Hematopoietic multipotent progenitor cell treated with erythropoietin and hydrocortisone succinate and interleukin-3 and kit ligand, for 4 days (in vitro differentiated cells): ENCODE data around the gene OR2A14.
"Not testable (repeated sequence)": the region's sequence is repeated elsewhere in the genome, so short reads cannot be mapped to it uniquely, and the experiment has no call there.

Source experiments
- DNase-seq: peaks from one replicate; pipeline ENCODE4 v3.0.0-alpha.2; 2015

Gene OR2A14, protein sequence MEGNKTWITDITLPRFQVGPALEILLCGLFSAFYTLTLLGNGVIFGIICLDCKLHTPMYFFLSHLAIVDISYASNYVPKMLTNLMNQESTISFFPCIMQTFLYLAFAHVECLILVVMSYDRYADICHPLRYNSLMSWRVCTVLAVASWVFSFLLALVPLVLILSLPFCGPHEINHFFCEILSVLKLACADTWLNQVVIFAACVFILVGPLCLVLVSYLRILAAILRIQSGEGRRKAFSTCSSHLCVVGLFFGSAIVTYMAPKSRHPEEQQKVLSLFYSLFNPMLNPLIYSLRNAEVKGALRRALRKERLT

DNA sequence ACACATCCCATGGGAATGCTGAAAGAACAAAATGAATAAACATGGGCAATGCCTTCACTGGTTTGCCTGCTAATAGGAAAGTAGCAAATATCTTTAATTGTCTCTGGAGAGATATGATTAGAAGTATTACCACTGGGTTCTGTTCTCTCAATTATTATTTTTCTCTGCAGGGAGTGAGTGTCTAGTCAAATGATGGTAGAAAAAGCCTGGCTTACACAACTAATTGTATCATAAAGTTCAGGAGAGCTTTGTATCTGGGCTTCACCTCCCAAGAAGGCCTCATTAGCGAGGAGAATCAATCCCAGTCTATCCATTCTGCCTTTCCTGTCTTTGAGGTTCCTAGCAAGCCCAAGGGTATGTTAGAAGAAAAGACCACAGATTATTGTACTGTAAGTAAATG, at the start of gene OR2A14:
Gene OR2A14, plus strand, starts transcription at position 301 of the 400 bp plus-strand sequence. CDS start 5,937 bp downstream, outside the sequence.
- DNase-seq = no peak

DNA sequence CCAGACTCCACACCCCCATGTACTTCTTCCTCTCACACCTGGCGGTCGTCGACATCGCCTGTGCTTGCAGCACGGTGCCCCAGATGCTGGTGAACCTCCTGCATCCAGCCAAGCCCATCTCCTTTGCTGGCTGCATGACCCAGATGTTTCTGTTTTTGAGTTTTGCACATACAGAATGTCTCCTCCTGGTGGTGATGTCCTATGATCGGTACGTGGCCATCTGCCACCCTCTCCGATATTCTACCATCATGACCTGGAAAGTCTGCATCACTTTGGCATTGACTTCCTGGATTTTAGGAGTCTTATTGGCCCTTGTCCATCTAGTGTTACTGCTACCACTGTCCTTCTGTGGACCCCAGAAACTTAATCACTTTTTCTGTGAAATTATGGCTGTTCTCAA, 48.6 kb upstream of the OR2A14 start:
- no peak for DNase-seq

DNA sequence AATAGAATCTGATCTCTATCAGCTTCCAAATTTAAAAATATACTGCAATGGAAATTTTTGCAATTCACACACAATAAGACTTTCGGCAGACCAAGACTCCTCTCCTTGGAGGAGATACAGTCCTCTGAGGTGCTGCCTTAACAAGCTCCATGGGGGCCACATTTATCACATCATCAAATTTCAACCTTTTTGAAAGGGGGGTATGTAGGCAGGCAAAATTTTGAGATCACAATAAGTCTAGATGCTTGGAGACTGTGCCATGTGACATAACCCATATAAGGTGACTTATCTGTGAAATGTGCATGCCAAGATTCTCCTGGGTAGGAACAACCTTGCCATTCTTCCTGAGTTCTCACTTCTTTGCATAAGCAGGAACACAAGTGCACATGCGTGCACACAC, 37.0 kb upstream of the OR2A14 start, which contains the start of gene OR2A12:
Gene OR2A12, plus strand, starts transcription at position 301 of the 400 bp plus-strand sequence. CDS start 8,830 bp downstream, outside the sequence.
- DNase-seq = no peak

DNA sequence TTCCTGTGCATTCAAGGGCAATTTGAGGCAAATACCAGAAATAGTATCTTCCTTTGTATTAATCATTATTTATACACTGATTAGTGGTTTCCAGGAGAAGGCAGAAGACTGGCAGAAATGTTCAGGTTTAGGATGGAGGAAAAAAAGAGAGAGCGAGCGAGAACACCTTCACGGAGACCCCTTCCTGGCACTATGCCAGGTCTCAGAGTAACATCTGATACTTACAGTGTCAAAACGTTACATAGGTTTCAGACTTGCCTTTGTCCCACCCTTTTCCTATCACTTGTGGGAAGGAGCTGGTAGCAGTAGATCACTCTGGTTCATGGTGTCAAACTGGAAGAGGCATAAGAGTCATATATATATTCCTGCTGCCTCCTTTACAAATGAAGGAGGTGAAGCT, 36.2 kb upstream of the OR2A14 start:
- DNase-seq = no peak

DNA sequence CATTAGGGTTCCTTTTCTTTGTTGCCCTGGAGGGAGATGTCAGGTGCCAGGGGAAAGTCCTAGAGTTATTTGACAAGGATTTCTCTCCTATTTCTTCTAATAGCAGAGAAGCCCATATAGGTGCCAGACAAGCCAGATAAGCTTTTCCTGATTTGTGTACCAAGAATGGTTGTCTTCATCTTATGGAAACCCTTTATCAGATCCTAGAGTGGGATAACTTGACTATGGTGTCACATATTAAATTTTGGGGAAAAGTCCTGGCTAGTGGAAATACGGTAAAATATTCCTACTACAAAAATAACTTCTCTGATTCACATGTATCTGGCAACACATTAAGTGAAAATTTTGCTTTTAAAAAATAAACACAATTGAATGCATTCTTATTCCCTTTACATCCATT, 35.7 kb upstream of the OR2A14 start:
- no peak for DNase-seq

DNA sequence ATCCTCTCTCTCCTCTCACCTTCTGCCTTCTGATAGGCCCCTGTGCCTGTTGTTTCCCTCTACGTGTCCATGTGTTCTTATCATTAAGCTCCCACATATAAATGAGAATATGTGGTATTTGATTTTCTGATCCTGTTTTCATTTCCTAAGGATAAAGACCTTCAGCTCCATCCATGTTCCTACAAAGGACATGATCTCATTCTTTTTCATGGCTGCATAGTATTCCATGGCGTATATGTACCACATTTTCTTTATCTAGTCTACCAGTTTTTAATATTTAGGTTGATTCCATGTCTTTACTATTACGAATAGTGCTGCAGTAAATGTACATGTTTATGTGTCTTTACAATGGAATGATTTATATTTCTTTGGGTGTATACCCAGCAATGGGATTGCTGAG, 32.3 kb upstream of the OR2A14 start:
- DNase-seq = no peak

DNA sequence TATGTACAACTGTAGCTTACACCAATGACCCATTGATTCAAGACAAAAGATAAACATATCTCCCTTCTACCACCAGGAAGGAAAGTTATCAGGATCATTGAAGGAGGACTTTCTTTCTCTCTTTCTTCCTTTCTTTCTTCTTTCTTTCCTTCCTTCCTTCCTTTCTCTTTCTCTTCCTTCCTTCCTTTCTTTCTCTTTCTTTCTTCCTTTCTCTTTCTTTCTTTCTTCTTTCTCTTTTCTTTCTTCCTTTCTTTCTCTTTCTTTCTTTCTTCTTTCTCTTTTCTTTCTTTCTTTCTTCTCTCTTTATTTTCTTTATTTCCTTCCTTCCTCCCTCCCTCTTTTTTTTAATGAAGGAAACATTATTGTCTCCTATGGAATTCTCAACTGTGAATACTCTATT, 24.2 kb upstream of the OR2A14 start:
- DNase-seq = no peak

DNA sequence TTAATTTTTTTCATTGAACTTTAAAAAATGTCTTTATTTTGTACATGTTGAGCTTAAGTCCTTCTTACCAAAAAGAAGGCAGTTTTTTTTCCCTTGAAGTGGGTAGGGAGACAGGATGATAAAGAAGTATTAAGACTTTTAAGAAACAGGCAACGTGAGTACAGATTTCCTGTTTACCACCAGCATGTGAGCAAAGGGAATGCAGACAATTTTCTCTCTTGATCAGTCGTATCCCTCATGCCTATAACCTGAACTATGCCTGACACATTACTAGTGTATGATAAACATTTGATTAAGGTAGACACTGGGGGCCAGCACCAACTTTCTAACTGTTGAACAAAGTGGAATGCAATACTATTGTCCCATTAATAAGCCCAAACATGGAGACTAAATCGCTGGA, 22.4 kb upstream of the OR2A14 start:
- DNase-seq = no peak

DNA sequence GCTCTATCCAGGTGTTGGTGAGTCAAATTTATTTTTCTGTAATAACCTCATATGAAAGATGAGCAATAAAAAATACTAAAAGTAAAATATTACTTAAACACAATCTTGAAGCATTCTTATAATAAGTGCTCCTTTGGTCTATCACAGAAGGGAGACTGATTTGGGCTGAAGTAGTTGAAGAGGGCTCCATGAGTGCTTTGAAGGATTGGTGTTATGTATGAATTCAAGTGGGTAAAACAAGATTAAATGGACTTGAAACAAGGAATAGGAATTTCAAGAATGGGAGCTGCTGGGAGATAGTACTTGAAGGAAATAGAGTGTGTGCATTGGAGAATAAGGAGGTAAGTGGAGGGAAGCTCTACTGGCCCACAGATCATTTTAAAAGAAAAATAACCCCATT, 20.9 kb upstream of the OR2A14 start:
- DNase-seq = no peak

DNA sequence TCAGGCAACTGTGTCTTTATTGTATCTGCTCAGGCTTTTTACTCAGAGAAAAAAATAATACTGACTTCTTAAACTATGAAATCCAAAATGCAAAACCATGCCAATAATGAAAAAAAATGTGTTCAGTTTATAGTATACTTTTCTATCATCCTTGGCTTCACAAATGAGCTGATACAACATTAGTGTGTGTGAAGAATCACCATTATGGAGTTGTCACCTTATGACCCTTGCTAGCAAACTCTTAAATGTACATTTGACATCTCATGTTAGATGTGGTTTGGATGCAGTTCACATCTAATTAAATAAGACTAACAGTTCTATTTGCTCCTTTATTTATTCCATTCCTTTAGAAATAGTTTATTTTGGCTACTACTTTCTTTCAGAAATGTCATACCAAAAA, 17.8 kb upstream of the OR2A14 start:
- DNase-seq = no peak

DNA sequence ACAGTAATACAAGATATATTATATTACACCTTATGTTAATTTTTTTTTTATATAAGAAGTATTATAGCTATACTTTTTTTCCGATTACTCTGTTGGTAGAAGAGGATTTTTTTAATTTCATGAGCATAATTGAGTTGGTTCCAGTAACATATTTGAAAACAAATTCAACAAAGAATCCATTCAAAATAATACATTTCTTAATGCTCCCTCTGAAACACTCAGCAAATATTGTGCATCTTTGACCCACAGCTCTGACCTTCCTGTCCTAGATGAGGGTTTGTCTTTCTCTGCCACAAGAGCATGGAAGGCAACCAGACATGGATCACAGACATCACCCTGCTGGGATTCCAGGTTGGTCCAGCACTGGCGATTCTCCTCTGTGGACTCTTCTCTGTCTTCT, 13.7 kb upstream of the OR2A14 start, which contains the start of gene OR2A2:
Gene OR2A2, plus strand, starts transcription at position 301 of the 400 bp plus-strand sequence. Its CDS starts 0 bp downstream, at position 301.
- DNase-seq = no peak

DNA sequence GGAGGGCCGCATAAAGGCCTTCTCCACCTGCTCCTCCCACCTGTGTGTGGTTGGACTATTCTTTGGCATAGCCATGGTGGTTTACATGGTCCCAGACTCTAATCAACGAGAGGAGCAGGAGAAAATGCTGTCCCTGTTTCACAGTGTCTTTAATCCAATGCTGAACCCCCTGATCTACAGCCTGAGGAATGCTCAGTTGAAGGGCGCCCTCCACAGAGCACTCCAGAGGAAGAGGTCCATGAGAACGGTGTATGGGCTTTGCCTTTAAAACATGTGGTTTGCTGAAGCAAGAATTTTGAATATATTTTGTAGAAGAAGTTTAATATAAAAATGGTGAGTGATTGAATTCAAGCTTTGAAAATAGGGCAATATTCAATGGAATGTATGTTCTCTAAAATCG, 12.7 kb upstream of the OR2A14 start:
- no peak for DNase-seq

DNA sequence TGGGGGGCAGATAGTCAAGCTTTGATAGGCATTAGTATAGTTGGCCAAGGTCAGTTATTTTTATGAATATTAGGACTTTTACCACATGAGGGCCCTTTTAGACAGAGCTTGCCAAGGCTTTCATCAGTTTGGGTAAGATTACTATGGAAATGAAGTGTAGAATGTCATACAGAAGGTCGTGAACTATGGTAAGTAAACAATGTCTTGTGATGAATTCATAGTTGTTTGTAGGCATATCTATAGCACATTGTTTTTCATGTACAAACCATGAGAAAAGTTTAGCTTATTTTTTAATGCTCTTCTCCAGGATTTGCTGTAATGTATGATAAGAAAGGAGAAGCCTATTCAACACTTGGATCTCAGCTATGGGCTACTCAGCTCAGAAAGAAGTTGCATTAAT, 9.3 kb upstream of the OR2A14 start:
- no peak for DNase-seq

DNA sequence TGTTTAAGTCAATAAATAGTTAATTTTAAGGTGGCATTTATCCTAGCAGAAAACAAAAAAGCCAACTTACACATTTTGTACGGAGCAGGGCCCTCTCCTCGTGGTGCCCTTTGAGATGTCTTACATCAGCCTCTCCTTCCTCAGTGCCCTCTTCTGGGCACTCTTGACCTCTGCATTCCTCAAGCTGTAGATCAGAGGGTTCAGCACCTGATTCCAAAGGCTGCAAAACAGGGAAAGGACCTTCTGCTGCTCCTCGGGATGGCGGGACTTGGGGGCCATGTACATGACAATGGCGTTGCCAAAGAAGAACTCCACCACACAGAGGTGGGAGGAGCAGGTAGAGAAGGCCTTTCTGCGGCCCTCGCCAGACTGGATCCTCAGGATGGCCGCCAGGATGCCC, 4.6 kb upstream of the OR2A14 start:
- DNase-seq = no peak

DNA sequence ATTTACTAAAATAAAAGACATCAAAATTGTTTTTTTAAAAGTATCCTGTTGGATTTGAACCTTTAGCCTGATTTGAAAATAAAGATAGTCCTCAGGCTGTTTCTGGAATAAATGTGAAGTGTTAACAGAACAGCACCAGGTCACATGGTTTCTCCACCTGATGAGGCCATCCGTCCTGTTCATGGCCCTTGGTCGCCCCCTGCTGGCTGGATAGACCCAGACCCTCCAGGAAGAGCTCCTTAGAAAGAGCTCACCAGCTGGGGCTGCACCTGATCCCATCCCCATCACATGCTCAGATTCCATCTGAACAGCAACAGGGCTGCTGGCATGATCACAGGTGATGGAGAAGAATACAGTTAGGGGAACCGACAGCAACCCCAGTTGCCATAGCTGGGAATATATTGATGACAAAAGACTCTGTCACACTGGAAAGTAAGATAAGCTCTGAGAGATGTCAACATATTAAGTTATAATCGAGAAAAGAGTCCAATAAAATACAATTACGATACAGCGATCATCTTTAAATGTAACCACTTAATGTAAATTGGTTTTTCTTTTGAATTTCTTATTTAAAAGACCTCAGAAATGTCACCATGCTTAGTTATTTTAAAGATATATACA, 4.8 kb downstream of the OR2A14 start:
- DNase-seq = peak; percentile 91

DNA sequence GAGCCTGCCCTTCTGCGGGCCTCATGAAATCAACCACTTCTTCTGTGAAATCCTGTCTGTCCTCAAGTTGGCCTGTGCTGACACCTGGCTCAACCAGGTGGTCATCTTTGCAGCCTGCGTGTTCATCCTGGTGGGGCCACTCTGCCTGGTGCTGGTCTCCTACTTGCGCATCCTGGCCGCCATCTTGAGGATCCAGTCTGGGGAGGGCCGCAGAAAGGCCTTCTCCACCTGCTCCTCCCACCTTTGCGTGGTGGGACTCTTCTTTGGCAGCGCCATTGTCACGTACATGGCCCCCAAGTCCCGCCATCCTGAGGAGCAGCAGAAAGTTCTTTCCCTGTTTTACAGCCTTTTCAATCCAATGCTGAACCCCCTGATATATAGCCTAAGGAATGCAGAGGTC, 6.6 kb downstream of the OR2A14 start:
- not testable (repeated sequence) for DNase-seq

DNA sequence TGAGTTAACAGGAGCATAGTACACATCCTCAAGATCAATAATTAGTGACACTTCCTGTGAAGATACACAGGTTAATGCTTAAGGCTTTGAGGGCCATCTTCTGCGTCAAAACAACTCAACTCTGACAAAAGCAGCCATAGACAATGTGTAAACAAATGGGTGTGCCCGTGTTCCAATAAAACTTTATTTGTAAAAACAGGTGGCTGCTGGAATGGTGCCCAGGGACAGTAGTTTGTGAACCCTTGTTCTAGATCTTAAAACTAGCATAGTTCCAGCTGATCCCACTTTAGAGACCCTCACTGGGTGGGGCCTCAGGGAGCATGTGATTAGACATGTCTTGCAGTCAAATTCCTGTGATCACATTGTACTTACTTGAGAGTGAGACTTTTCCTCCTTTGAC, 7.8 kb downstream of the OR2A14 start:
- no peak for DNase-seq

DNA sequence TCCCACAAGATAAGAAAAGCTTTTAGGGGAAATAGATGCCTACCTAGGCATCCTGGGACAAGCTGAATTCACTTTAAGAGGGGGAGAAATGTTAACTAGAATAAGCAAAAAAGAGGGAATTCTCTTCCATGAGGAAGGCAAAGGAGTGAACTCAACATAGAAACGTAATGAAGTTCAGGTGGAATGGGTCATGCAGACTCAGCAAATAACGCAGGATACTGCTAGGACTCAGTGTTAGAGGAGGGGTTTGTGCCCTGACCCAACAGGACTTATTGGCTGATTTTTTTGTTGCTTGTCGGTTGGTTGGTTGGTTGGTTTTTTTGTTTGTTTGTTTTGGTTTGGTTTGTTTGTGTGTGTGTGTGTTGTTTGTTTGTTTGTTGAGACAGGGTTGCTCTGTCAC, 9.3 kb downstream of the OR2A14 start:
- no peak for DNase-seq

DNA sequence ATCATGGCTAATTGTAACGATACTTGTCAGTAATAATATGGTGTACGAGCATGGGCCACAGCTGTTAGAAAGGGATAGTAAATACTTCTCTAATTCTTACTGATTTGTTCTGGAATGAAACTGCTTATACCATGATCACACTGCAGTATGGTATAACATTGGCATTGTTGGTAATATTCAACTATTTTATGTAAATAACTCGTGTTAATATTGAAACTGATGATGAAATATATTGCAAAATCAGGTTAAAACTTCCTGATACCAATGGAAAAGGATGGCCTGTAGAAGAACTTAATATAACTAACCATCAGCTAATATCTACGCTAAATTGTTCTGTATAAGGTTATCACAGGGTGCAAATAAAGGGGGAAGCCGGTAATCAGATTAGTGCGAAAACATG, 10.3 kb downstream of the OR2A14 start:
- DNase-seq = no peak

DNA sequence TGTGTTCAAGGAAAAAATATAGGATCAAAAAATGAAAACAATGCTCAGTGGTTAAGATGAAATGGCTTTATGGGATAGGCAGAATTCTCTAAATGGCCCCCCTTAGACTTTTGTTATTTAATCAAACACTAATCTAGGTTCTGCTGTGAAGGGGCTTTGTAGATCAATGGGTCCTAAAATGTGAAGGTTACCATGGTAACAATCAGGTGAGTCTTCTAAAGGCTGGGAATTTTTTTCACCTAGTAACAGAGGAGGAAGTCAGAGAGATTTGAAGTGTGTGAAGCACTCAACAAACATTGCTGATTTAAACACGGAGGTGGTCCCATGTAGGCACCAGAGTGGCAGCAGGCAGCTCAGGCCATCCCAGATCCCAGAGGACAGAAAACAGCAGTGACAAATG, 11.1 kb downstream of the OR2A14 start:
- no peak for DNase-seq

DNA sequence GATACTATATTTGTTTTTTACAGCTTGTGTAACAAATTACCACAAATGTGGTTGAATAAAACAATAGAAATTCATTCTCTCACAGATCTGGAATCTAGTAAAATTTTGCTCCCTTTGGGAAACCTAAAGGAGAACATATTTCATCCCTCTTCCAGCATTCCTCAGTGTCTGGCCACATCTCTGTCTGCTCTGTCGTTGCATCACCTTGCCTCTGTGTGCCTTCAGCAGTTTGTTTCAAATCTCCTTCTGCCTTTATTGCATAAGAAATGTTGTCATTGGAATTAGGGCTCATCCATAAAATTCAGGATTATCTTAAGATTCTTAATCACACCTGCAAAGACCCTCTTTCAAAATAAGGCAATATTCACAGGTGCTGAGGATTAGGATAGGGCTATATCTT, 14.5 kb downstream of the OR2A14 start:
- DNase-seq = no peak

DNA sequence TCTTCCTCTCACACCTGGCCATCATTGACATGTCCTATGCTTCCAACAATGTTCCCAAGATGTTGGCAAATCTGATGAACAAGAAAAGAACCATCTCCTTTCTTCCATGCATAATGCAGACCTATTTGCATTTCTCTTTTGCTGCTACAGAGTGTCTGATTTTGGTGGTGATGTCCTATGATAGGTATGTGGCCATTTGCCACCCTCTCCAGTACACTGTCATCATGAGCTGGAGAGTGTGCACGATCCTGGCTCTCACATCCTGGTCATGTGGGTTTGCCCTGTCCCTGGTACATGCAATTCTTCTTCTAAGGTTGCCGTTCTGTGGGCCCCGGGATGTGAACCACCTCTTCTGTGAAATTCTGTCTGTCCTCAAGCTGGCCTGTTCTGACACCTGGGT, 19.2 kb downstream of the OR2A14 start:
- DNase-seq = no peak

DNA sequence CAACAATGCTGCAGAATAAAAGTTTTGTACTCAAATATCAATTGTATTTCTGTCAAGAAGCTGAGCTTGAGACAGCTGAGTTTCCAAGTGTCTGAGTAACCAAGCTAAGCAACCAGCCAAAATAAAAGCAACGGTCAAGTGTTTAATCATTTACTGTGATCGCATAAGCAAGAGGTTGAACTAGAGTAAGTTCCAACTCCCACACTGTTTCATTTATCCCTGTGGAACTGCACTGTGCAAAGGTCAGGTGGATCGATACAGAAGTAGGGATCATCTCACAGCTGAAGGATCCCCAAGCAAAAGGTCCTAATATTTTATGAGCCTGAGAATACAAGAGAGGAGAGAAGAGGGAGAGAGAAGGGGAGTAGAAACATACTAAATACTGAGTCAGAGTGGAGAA, 21.4 kb downstream of the OR2A14 start:
- no peak for DNase-seq

DNA sequence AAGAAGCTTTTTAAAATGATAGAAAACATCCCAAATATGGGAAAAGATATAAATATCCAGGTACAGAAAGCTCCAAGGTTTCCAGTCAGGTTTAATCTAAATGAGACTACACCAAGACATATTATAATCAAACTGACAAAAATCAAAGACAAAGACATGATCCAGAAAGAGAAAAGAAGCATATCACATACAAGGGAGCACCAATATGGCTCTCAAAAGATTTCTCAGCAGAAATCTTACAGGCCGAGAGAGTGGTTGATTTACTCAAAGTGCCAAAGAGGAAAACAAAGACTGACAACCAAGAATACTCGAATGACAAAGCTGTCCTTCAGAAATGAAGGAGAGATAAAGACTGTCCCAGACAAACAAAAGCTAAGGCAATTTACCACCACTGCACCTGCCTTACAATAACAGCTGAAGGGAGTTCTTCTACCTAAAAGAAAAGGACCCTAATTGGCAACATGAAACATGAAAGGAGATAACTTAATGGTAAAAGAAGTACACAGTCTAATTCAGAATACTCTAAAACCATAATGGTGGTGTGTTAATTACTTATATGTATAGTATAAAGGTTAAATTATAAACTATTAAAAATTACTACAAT, 25.4 kb downstream of the OR2A14 start:
- DNase-seq = no peak
